GM23338 (cell line): ENCODE data around the gene UMODL1. TPM values are rescaled to one million over a fixed set of nuclear protein-coding genes. Genes with fewer than 3 reads are reported as not detected.

Source experiments
- ATAC-seq: fragments of 200-7000 bp; cut with Tn5 transposase; 3 replicates; pipeline ENCODE4 v1.9.1; 2020
- DNase-seq: peaks from one replicate; pipeline ENCODE4 v3.0.0-alpha.2; 2015; ENCODE audit warnings: low spot score
- H2AFZ ChIP-seq: fragments of 200-600 bp; sonication (generic); 2 replicates; pipeline ENCODE4 v1.8.0; 2016; ENCODE audit warnings: antibody characterized with exemption, mild to moderate bottlenecking, moderate library complexity
- H3F3A ChIP-seq: fragments of 200-600 bp; sonication (generic); replicated peaks from 2 replicates; pipeline ENCODE4 v1.8.0; 2017; ENCODE audit warnings: antibody characterized with exemption, mixed run types, low read depth
- H3K27ac ChIP-seq: fragments of 200-600 bp; sonication (generic); 2 replicates; pipeline ENCODE4 v1.6.1; 2016; ENCODE audit warnings: low read depth
- H3K27me3 ChIP-seq: fragments of 200-600 bp; sonication (generic); 2 replicates; pipeline ENCODE4 v1.8.0; 2016; ENCODE audit warnings: mild to moderate bottlenecking, mixed run types, moderate library complexity; ENCODE audit not compliant: insufficient read depth
- H3K36me3 ChIP-seq: fragments of 200-600 bp; sonication (generic); 2 replicates; pipeline ENCODE4 v1.8.0; 2016; ENCODE audit warnings: mild to moderate bottlenecking; ENCODE audit not compliant: insufficient read depth
- H3K4me1 ChIP-seq: fragments of 200-600 bp; sonication (generic); 2 replicates; pipeline ENCODE4 v1.8.0; 2016; ENCODE audit warnings: mild to moderate bottlenecking, moderate library complexity; ENCODE audit not compliant: insufficient read depth
- H3K4me2 ChIP-seq: fragments of 200-600 bp; sonication (generic); 2 replicates; pipeline ENCODE4 v1.7.1; 2017; ENCODE audit warnings: mixed run types
- H3K4me3 ChIP-seq: fragments of 200-600 bp; sonication (generic); 2 replicates; pipeline ENCODE4 v1.6.1; 2016; ENCODE audit warnings: mixed run types
- H3K79me2 ChIP-seq: fragments of 200-600 bp; sonication (generic); replicated peaks from 2 replicates; pipeline ENCODE4 v1.8.0; 2017; ENCODE audit warnings: mild to moderate bottlenecking; ENCODE audit not compliant: insufficient read depth
- H3K9me2 ChIP-seq: fragments of 200-600 bp; sonication (generic); 2 replicates; pipeline ENCODE4 v1.8.0; 2017; ENCODE audit not compliant: insufficient read depth
- H4K20me1 ChIP-seq: fragments of 200-600 bp; sonication (generic); replicated peaks from 2 replicates; pipeline ENCODE4 v1.8.0; 2017; ENCODE audit warnings: mild to moderate bottlenecking; ENCODE audit not compliant: insufficient read depth
- H3K27ac Mint-ChIP-seq: 2 replicates; pipeline ENCODE4 v1.8.0; 2020; ENCODE audit warnings: inconsistent platforms, mild to moderate bottlenecking, moderate library complexity, mixed read lengths
- H3K27me3 Mint-ChIP-seq: 3 replicates; pipeline ENCODE4 v1.8.0; 2022; ENCODE audit warnings: low read depth, mild to moderate bottlenecking, moderate library complexity, mixed read lengths, inconsistent platforms; ENCODE audit not compliant: insufficient read depth, poor library complexity
- H3K36me3 Mint-ChIP-seq: 3 replicates; pipeline ENCODE4 v1.8.0; 2021; ENCODE audit warnings: low read depth, mild to moderate bottlenecking, inconsistent platforms, moderate library complexity, mixed read lengths
- H3K4me1 Mint-ChIP-seq: 3 replicates; pipeline ENCODE4 v1.8.0; 2020; ENCODE audit warnings: mild to moderate bottlenecking, inconsistent platforms, mixed read lengths
- H3K4me3 Mint-ChIP-seq: 3 replicates; pipeline ENCODE4 v1.8.0; 2021; ENCODE audit warnings: moderate library complexity, mild to moderate bottlenecking, inconsistent platforms, mixed read lengths
- H3K9me3 Mint-ChIP-seq: 3 replicates; pipeline ENCODE4 v1.8.0; 2020; ENCODE audit warnings: moderate library complexity, mild to moderate bottlenecking, inconsistent platforms, mixed read lengths
- CREB1 ChIP-seq: fragments of 250-450 bp; sonication (Bioruptor Pico); IDR thresholded peaks from 2 replicates; pipeline ENCODE4 v1.5.0; 2020; ENCODE audit warnings: low read depth, mild to moderate bottlenecking, moderate library complexity
- EZH2 ChIP-seq: fragments of 200-600 bp; sonication (generic); IDR thresholded peaks from one replicate; pipeline ENCODE4 v1.8.0; 2017; ENCODE audit warnings: antibody characterized with exemption, mild to moderate bottlenecking, low read depth; ENCODE audit not compliant: unreplicated experiment
- EZH2phosphoT487 ChIP-seq: fragments of 200-600 bp; sonication (generic); IDR thresholded peaks from one replicate; pipeline ENCODE4 v1.8.1; 2018; ENCODE audit warnings: antibody characterized with exemption; ENCODE audit not compliant: unreplicated experiment
- JUNB ChIP-seq: IDR thresholded peaks from one replicate; pipeline ENCODE4 v1.6.1; 2016; ENCODE audit warnings: antibody characterized with exemption; ENCODE audit not compliant: unreplicated experiment
- NANOG ChIP-seq: IDR thresholded peaks from 2 replicates; pipeline ENCODE4 v1.6.1; 2016; ENCODE audit warnings: antibody characterized with exemption, borderline replicate concordance
- POLR2AphosphoS5 ChIP-seq: IDR thresholded peaks from 2 replicates; pipeline ENCODE4 v1.6.1; 2016; ENCODE audit warnings: antibody characterized with exemption, low read depth
- STAT1 ChIP-seq: IDR thresholded peaks from one replicate; pipeline ENCODE4 v1.6.1; 2016; ENCODE audit warnings: antibody characterized with exemption; ENCODE audit not compliant: unreplicated experiment
- ZNF114 ChIP-seq: fragments of 250-450 bp; sonication (Bioruptor Pico); IDR thresholded peaks from 2 replicates; pipeline ENCODE4 v1.5.0; 2020; ENCODE audit warnings: mild to moderate bottlenecking, moderate library complexity
- ZNF331 ChIP-seq: fragments of 250-450 bp; sonication (Bioruptor Pico); IDR thresholded peaks from 2 replicates; pipeline ENCODE4 v1.5.0; 2020; ENCODE audit warnings: low read depth, mild to moderate bottlenecking, moderate library complexity
- polyA plus RNA-seq: library from polyadenylated mRNA; unstranded; fragments of >200 nt; fragmentation: Nextera tagmentation; extraction: Ambion mirVana; gene quantifications from 2 replicates; pipeline ENCODE4 v1.2.1, GENCODE V29; 2016
- total RNA-seq: library from RNA; depleted of rRNA; stranded (reverse); fragments of >200 nt; shearing (Covaris generic); gene quantifications from 2 replicates; pipeline ENCODE4 v1.2.3, GENCODE V29; 2014
- TF ChIP-seq, protein P1 (sequence below): IDR thresholded peaks from one replicate; pipeline ENCODE4 v1.6.1; 2018; ENCODE audit warnings: antibody characterized with exemption; ENCODE audit not compliant: unreplicated experiment
- TF ChIP-seq, protein P2 (sequence below): IDR thresholded peaks from 2 replicates; pipeline ENCODE4 v1.6.1; 2016; ENCODE audit warnings: antibody characterized with exemption

The UMODL1 gene
- total and polyA plus RNA-seq, 2 experiments from 2014 or later = not detected

DNA sequence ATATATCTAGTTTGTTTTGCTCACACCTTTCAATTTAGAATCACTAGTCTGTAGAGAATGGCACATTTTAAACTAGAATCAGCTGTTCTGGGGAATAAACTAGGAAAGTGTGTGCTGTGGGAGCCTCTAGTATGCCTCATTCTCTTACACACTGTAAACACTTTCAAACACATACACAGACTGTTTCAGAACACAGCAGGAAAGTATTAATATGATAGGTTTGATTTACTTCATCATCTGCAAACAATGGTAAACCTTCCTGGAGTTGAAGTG, 80.8 kb downstream of the UMODL1 start:
- Mint-ChIP-seq H3K27me3 (peaks cover 2% of the 10 kb centered on the region), H3K4me3 (no peak overlapping the region), H3K4me1 (peaks cover 5% of the 10 kb centered on the region; the same call in 1 of the 3 replicates), H3K36me3 (no peaks in the 10 kb centered on the region), H3K9me3 (no peaks in the 10 kb centered on the region; the same call in 2 of the 3 replicates), H3K27ac (no peak overlapping the region)
- Histone ChIP-seq H3K36me3 (no peaks in the 10 kb centered on the region), H2AFZ (no peak overlapping the region), H4K20me1 (no peaks in the 10 kb centered on the region), H3K4me3 (no peak overlapping the region), H3K4me2 (no peak overlapping the region), H3K27me3 (no peaks in the 10 kb centered on the region), H3K4me1 (no peaks in the 10 kb centered on the region), H3K9me2 (no peaks in the 10 kb centered on the region), H3K79me2 (no peaks in the 10 kb centered on the region), H3F3A (no peaks in the 10 kb centered on the region), H3K27ac (no peak overlapping the region)
- DNase-seq = no peak
- TF ChIP-seq POLR2AphosphoS5 (no peak), ZNF114 (CRISPR knock-in tag) (no peak), EZH2phosphoT487 (no peak), STAT1 (no peak), NANOG (no peak), CREB1 (CRISPR knock-in tag) (no peak)
- TF ChIP-seq, protein P1, sequence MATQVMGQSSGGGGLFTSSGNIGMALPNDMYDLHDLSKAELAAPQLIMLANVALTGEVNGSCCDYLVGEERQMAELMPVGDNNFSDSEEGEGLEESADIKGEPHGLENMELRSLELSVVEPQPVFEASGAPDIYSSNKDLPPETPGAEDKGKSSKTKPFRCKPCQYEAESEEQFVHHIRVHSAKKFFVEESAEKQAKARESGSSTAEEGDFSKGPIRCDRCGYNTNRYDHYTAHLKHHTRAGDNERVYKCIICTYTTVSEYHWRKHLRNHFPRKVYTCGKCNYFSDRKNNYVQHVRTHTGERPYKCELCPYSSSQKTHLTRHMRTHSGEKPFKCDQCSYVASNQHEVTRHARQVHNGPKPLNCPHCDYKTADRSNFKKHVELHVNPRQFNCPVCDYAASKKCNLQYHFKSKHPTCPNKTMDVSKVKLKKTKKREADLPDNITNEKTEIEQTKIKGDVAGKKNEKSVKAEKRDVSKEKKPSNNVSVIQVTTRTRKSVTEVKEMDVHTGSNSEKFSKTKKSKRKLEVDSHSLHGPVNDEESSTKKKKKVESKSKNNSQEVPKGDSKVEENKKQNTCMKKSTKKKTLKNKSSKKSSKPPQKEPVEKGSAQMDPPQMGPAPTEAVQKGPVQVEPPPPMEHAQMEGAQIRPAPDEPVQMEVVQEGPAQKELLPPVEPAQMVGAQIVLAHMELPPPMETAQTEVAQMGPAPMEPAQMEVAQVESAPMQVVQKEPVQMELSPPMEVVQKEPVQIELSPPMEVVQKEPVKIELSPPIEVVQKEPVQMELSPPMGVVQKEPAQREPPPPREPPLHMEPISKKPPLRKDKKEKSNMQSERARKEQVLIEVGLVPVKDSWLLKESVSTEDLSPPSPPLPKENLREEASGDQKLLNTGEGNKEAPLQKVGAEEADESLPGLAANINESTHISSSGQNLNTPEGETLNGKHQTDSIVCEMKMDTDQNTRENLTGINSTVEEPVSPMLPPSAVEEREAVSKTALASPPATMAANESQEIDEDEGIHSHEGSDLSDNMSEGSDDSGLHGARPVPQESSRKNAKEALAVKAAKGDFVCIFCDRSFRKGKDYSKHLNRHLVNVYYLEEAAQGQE = no peak
- TF ChIP-seq, protein P2, sequence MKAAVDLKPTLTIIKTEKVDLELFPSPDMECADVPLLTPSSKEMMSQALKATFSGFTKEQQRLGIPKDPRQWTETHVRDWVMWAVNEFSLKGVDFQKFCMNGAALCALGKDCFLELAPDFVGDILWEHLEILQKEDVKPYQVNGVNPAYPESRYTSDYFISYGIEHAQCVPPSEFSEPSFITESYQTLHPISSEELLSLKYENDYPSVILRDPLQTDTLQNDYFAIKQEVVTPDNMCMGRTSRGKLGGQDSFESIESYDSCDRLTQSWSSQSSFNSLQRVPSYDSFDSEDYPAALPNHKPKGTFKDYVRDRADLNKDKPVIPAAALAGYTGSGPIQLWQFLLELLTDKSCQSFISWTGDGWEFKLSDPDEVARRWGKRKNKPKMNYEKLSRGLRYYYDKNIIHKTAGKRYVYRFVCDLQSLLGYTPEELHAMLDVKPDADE = no peak
- ATAC-seq = no peak

DNA sequence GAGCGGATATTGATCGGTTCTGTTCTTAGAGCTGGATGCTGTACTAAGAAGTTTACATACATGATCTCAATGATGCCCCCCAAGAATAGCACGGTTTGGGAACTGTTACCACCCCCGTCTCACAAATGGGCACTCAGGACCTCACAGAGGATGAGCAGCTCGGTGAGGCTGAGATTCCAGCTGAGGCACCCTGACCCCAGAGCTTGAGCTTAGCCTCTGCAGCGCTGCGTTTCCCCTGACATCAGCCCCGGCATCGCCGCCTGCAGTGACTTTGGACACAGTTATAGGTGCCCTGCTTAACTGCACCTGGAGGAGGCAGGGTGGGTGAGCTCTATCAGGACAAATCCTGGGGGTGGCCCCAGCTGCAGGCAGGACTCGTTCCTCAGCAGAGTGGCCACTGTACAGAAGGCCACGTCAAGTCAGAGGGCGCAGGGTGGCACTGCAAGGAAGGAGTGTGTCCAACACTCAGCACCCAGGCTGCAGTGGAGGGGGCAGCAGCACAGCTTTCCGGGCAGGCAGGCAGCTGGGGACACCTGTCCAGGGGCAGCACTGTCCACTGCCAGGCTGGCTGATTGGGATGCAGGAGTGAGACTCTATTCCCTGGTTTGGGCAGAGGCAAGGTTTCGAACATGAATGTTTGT, 82.0 kb downstream of the UMODL1 start:
- Histone ChIP-seq H3K27ac (no peak overlapping the region), H3K36me3 (no peaks in the 10 kb centered on the region), H2AFZ (no peak overlapping the region), H4K20me1 (no peaks in the 10 kb centered on the region), H3K4me3 (no peak overlapping the region), H3K9me2 (no peaks in the 10 kb centered on the region), H3K4me2 (no peak overlapping the region), H3K4me1 (no peaks in the 10 kb centered on the region), H3F3A (no peaks in the 10 kb centered on the region), H3K27me3 (no peaks in the 10 kb centered on the region), H3K79me2 (no peaks in the 10 kb centered on the region)
- DNase-seq = no peak
- H3K27ac Mint-ChIP-seq = no peak overlapping the region
- no peaks in the 10 kb centered on the region for H3K36me3 Mint-ChIP-seq
- H3K4me1 Mint-ChIP-seq = peaks cover 5% of the 10 kb centered on the region; the same call in 2 of the 3 replicates
- TF ChIP-seq EZH2 (no peak), CREB1 (CRISPR knock-in tag) (no peak), EZH2phosphoT487 (no peak), JUNB (no peak), POLR2AphosphoS5 (no peak), STAT1 (no peak), ZNF331 (CRISPR knock-in tag) (no peak)
- TF ChIP-seq, protein P1 = no peak
- TF ChIP-seq, protein P2 = no peak
- H3K9me3 Mint-ChIP-seq = no peaks in the 10 kb centered on the region
- ATAC-seq = no peak
- no peak overlapping the region for H3K4me3 Mint-ChIP-seq
- no peaks in the 10 kb centered on the region for H3K27me3 Mint-ChIP-seq
